Activated CD4-positive, alpha-beta memory T cell treated with anti-CD3 and anti-CD28 coated beads for 36 hours (primary cell): ENCODE measurements around the gene EFCAB9. TPM values are rescaled to one million over a fixed set of nuclear protein-coding genes. Genes with fewer than 3 reads are reported as not detected.
"Not testable (repeated sequence)": the region's sequence is repeated elsewhere in the genome, so short reads cannot be mapped to it uniquely, and the experiment has no call there.

ENCODE experiments used
- CTCF ChIA-PET: fragments of 350-600 bp; sonication (Branson Sonifier 250); formaldehyde crosslinking; loops from one replicate; lab custom pipeline; 2021; ENCODE audit warnings: antibody characterized with exemption, inconsistent platforms; lab: Charles Lee
- POLR2A ChIA-PET: fragments of 350-600 bp; sonication (Branson Sonifier 250); formaldehyde crosslinking; loops from one replicate; lab custom pipeline; 2021; ENCODE audit warnings: antibody characterized with exemption; lab: Charles Lee
- DNase-seq: peaks from one replicate; pipeline ENCODE4 v3.0.0-alpha.2; 2020
- H3K27ac Mint-ChIP-seq: one replicate; pipeline ENCODE4 v1.8.0; 2021; ENCODE audit warnings: mixed read lengths
- H3K27me3 Mint-ChIP-seq: one replicate; pipeline ENCODE4 v1.8.0; 2021; ENCODE audit warnings: mixed read lengths
- H3K36me3 Mint-ChIP-seq: one replicate; pipeline ENCODE4 v1.8.0; 2021; ENCODE audit warnings: mixed read lengths
- H3K4me1 Mint-ChIP-seq: one replicate; pipeline ENCODE4 v1.8.0; 2021; ENCODE audit warnings: low read depth, mixed read lengths
- H3K4me3 Mint-ChIP-seq: one replicate; pipeline ENCODE4 v1.8.0; 2021; ENCODE audit warnings: mild to moderate bottlenecking, mixed read lengths
- H3K9me3 Mint-ChIP-seq: one replicate; pipeline ENCODE4 v1.8.0; 2021; ENCODE audit warnings: mixed read lengths
- intact Hi-C: fragments of 100-400 bp; cut with micrococcal nuclease; formaldehyde crosslinking; loops from one replicate; pipeline ENCODE4 v1.15.1; 2023
- total RNA-seq, 2 experiments: library from RNA; stranded (reverse); gene quantifications; one replicate each; pipeline ENCODE4 v1.2.3, GENCODE V29; 2021

EFCAB9 gene
- total RNA-seq, 2 experiments from 2014 or later, result not detected

- ChIA-PET POLR2A (interaction anchor here (1.0 kb wide), 2 partner anchors 28 to 35 kb away, joined by 3 to 5 read pairs; no protein-coding TSS in a partner anchor), CTCF (interaction anchor here (0.7 to 2.1 kb wide), 4 partner anchors 21 to 46 kb away, joined by 3 to 11 read pairs (median 3); partner anchors contain the start of gene STK10)
- DNase-seq, result no peak
- Mint-ChIP-seq H3K4me1 (peaks cover 73% of the 10 kb centered on the region), H3K27ac (peak overlapping the region; percentile 91), H3K36me3 (peaks cover 42% of the 10 kb centered on the region), H3K27me3 (no peaks in the 10 kb centered on the region), H3K9me3 (no peaks in the 10 kb centered on the region), H3K4me3 (peak overlapping the region; percentile 64)
- intact Hi-C loops, result loop anchor here (1.0 kb wide), 1 partner anchor 36 kb away; no protein-coding TSS in a partner anchor
These were observed 42.2 kb upstream of the EFCAB9 start for GRCh38 chr5:172151661-172152210.

DNA sequence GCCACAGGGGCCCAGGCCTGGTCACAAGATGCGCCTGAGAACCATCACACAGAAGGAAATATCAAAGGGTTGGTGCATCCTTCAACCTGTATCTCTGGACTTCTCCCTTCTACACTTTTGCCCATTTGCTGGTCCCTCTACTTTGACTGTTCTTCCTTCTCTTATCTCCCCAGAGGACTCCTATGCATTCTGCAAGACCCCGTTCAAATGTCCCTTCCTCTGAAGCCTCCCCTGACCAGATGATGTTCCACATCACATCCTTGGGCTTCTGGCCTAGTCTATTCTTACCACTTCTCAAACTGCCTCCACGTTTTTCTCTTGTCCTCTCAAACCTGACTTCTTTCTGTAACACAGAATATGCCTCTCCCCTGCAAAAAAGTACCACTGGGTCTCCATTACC lies 40.3 kb upstream of the EFCAB9 start:
- no peaks in the 10 kb centered on the region for H3K9me3 Mint-ChIP-seq
- no peaks in the 10 kb centered on the region for H3K27me3 Mint-ChIP-seq
- no peak overlapping the region for H3K4me3 Mint-ChIP-seq
- ChIA-PET POLR2A (no interaction called here), CTCF (interaction anchor here (1.4 kb wide), 1 partner anchor 35 kb away, joined by 6 read pairs; the partner anchor contains the start of gene STK10)
- intact Hi-C loops, result no loop called here
- H3K27ac Mint-ChIP-seq, result peak overlapping the region; percentile 14
- H3K4me1 Mint-ChIP-seq, result peaks cover 67% of the 10 kb centered on the region
- no peak for DNase-seq
- peaks cover 43% of the 10 kb centered on the region for H3K36me3 Mint-ChIP-seq

- DNase-seq, POLR2A ChIA-PET: not testable (repeated sequence)
- CTCF ChIA-PET, result interaction anchor here (0.6 to 1.4 kb wide), 2 partner anchors 34 to 247 kb away, joined by 3 to 6 read pairs; partner anchors contain the start of gene STK10
These were observed 38.9 kb upstream of the EFCAB9 start for GRCh38 chr5:172155101-172155500.

DNA sequence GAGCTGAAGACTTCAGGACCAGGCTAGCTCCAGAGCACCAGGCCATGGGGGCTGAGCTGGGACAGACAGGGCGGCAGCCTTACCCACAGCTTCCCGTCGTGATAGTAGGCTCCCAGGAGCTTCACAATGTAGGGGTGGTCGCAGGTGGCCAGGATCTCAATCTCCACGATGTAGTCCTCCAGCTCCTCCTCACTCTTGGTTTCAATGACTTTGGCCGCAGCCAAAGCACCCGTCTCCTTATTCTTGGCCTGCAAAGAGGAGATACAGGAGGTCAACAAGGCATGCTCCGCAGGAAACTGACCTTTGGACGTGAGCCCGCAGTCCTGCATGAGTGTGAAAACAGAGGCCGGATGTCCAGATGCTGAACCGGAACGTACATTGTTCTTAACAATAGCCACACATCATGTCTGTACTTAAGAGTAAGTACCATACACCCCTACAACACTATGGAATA lies 37.4 kb upstream of the EFCAB9 start:
- Mint-ChIP-seq H3K4me3 (no peak overlapping the region), H3K4me1 (peaks cover 59% of the 10 kb centered on the region), H3K27me3 (no peaks in the 10 kb centered on the region), H3K36me3 (peaks cover 37% of the 10 kb centered on the region), H3K9me3 (no peaks in the 10 kb centered on the region), H3K27ac (peak overlapping the region; percentile 39)
- intact Hi-C loops, result no loop called here
- ChIA-PET POLR2A (interaction anchor here (0.6 to 1.3 kb wide), 2 partner anchors 19 to 22 kb away, joined by 3 read pairs; no protein-coding TSS in a partner anchor), CTCF (interaction anchor here (0.9 kb wide), 1 partner anchor 10 kb away, joined by 3 read pairs; no protein-coding TSS in a partner anchor)
- no peak for DNase-seq

More at GRCh38 chr5:172155101-172155500, 38.9 kb upstream of the EFCAB9 start:
- Mint-ChIP-seq H3K4me1 (peaks cover 65% of the 10 kb centered on the region), H3K36me3 (peaks cover 43% of the 10 kb centered on the region), H3K27ac (peak overlapping the region; percentile 57)
- H3K27me3 Mint-ChIP-seq, intact Hi-C loops, H3K4me3 Mint-ChIP-seq, H3K9me3 Mint-ChIP-seq: not testable (repeated sequence)

DNA sequence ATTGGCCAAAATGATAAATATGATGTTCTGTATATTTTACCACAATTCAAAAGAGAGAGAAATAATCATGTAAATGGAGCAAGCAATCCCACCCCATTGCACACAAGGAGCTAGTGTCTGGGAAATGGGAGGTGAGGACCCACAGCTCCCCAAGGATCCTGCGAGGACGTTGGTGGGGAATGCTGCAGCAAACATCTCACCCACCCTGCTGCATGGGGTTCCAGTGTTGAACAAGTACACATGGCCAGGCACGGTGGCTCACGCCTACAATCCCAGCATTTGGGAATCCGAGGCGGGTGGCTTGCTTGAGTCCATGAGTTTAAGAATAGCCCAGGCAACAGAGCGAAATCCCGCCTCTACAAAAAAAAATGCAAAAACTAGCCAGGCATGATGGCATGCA lies 35.0 kb upstream of the EFCAB9 start:
- DNase-seq, result no peak
- H3K27ac Mint-ChIP-seq, result peak overlapping the region; percentile 75
- intact Hi-C loops, result no loop called here
- peaks cover 25% of the 10 kb centered on the region for H3K36me3 Mint-ChIP-seq
- H3K4me1 Mint-ChIP-seq, result peaks cover 62% of the 10 kb centered on the region
- no peak overlapping the region for H3K4me3 Mint-ChIP-seq
- ChIA-PET CTCF (no interaction called here), POLR2A (interaction anchor here (1.8 kb wide), 1 partner anchor 9 kb away, joined by 5 read pairs; no protein-coding TSS in a partner anchor)
- no peaks in the 10 kb centered on the region for H3K9me3 Mint-ChIP-seq
- no peaks in the 10 kb centered on the region for H3K27me3 Mint-ChIP-seq

DNA sequence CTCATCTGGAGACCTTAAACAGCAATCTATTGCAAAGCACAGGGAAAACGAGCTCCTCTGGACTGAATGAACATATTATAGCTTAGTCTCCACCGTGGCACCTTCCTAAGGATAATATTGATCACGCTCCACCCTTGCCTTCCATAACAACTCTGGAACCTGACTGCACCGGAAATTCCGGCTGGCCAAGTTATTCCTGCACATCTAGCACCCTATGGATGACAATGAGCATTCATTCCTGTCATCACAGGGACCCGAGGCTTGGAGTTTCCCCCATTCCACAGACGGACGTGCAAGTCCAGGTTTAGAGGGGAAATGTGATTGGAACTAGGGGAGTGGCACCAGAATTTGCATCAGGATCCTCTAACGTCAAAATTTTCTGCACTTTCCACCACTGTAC lies 33.5 kb upstream of the EFCAB9 start:
- ChIA-PET CTCF (no interaction called here), POLR2A (no interaction called here)
- Mint-ChIP-seq H3K9me3 (no peaks in the 10 kb centered on the region), H3K36me3 (peaks cover 15% of the 10 kb centered on the region), H3K4me3 (no peak overlapping the region), H3K27me3 (no peaks in the 10 kb centered on the region), H3K4me1 (peaks cover 61% of the 10 kb centered on the region), H3K27ac (peak overlapping the region; percentile 24)
- DNase-seq, result no peak
- intact Hi-C loops, result no loop called here

- H3K27me3 Mint-ChIP-seq, result no peaks in the 10 kb centered on the region
- H3K27ac Mint-ChIP-seq, result peak overlapping the region; percentile 28
- H3K9me3 Mint-ChIP-seq, result no peaks in the 10 kb centered on the region
- intact Hi-C loops, result no loop called here
- no peak for DNase-seq
- POLR2A ChIA-PET, result interaction anchor here (1.4 to 1.6 kb wide), 2 partner anchors 11 to 18 kb away, joined by 3 to 6 read pairs; no protein-coding TSS in a partner anchor
- H3K36me3 Mint-ChIP-seq, result peaks cover 8% of the 10 kb centered on the region
- H3K4me1 Mint-ChIP-seq, result peaks cover 67% of the 10 kb centered on the region
- H3K4me3 Mint-ChIP-seq, result no peak overlapping the region
- CTCF ChIA-PET, result interaction anchor here (1.3 kb wide), 1 partner anchor 12 kb away, joined by 3 read pairs; no protein-coding TSS in a partner anchor
These were observed 31.5 kb upstream of the EFCAB9 start for GRCh38 chr5:172162323-172162986.

- peaks cover 8% of the 10 kb centered on the region for H3K36me3 Mint-ChIP-seq
- peak overlapping the region; percentile 19 for H3K27ac Mint-ChIP-seq
- no peaks in the 10 kb centered on the region for H3K9me3 Mint-ChIP-seq
- ChIA-PET POLR2A (interaction anchor here (1.4 to 1.6 kb wide), 2 partner anchors 11 to 18 kb away, joined by 3 to 6 read pairs; no protein-coding TSS in a partner anchor), CTCF (interaction anchor here (1.3 kb wide), 1 partner anchor 12 kb away, joined by 3 read pairs; no protein-coding TSS in a partner anchor)
- H3K4me3 Mint-ChIP-seq, result no peak overlapping the region
- no peak for DNase-seq
- intact Hi-C loops, result no loop called here
- H3K4me1 Mint-ChIP-seq, result peaks cover 71% of the 10 kb centered on the region
- no peaks in the 10 kb centered on the region for H3K27me3 Mint-ChIP-seq
These were observed 31.0 kb upstream of the EFCAB9 start for GRCh38 chr5:172162987-172163343.

DNA sequence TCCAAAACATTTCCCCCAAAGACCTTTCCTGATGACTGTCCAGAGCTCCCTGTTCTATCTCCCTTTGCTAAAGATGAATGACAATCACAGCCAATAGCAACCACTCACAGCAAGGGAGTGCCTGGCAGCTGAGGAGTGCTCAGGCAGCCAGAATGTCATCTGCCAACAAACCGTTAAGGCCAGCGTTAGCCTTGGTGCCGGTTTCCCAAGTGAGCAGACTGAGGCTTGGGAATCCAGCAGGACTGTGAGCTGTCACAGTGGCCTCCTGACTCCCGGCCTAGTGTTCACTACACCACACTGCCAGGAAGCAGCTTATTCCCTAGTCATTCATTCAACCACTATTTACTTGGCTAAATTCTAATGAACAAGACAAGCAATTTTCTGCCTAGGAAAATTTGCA lies 30.6 kb upstream of the EFCAB9 start:
- intact Hi-C loops, result no loop called here
- Mint-ChIP-seq H3K36me3 (peaks cover 6% of the 10 kb centered on the region), H3K4me3 (no peak overlapping the region), H3K27me3 (no peaks in the 10 kb centered on the region), H3K27ac (no peak overlapping the region), H3K9me3 (no peaks in the 10 kb centered on the region), H3K4me1 (peaks cover 72% of the 10 kb centered on the region)
- no peak for DNase-seq
- POLR2A ChIA-PET, result interaction anchor here (1.4 to 1.6 kb wide), 2 partner anchors 10 to 17 kb away, joined by 3 to 6 read pairs; no protein-coding TSS in a partner anchor
- CTCF ChIA-PET, result interaction anchor here (0.6 to 1.3 kb wide), 3 partner anchors 10 to 119 kb away, joined by 3 to 4 read pairs (median 3); no protein-coding TSS in a partner anchor

GRCh38 chr5:172164769-172165212 lies 29.2 kb upstream of the EFCAB9 start:
- CTCF ChIA-PET, result interaction anchor here (0.8 to 1.6 kb wide), 3 partner anchors 10 to 22 kb away, joined by 3 to 4 read pairs (median 3); no protein-coding TSS in a partner anchor

GRCh38 chr5:172165465-172165864 lies 28.5 kb upstream of the EFCAB9 start:
- Mint-ChIP-seq H3K4me3 (no peak overlapping the region), H3K4me1 (peaks cover 80% of the 10 kb centered on the region), H3K27ac (peak overlapping the region; percentile 67), H3K36me3 (peaks cover 14% of the 10 kb centered on the region), H3K9me3 (no peaks in the 10 kb centered on the region), H3K27me3 (no peaks in the 10 kb centered on the region)
- intact Hi-C loops, result no loop called here
- ChIA-PET CTCF (interaction anchor here (0.8 to 1.6 kb wide), 3 partner anchors 9 to 22 kb away, joined by 3 to 4 read pairs (median 3); no protein-coding TSS in a partner anchor), POLR2A (interaction anchor here (2.3 kb wide), 1 partner anchor 9 kb away, joined by 12 read pairs; no protein-coding TSS in a partner anchor)
- DNase-seq, result no peak

More at GRCh38 chr5:172164769-172165212, 29.2 kb upstream of the EFCAB9 start:
- DNase-seq, result no peak
- peaks cover 75% of the 10 kb centered on the region for H3K4me1 Mint-ChIP-seq
- H3K36me3 Mint-ChIP-seq, result peaks cover 12% of the 10 kb centered on the region
- no peak overlapping the region for H3K4me3 Mint-ChIP-seq
- peak overlapping the region; percentile 67 for H3K27ac Mint-ChIP-seq
- intact Hi-C loops, result no loop called here
- POLR2A ChIA-PET, result interaction anchor here (2.3 kb wide), 1 partner anchor 9 kb away, joined by 12 read pairs; no protein-coding TSS in a partner anchor
- no peaks in the 10 kb centered on the region for H3K9me3 Mint-ChIP-seq
- no peaks in the 10 kb centered on the region for H3K27me3 Mint-ChIP-seq
